ENCODE data around the gene NSF.
"Not testable (repeated sequence)": the region's sequence is repeated elsewhere in the genome, so short reads cannot be mapped to it uniquely, and the experiment has no call there.

NSF gene

DNA sequence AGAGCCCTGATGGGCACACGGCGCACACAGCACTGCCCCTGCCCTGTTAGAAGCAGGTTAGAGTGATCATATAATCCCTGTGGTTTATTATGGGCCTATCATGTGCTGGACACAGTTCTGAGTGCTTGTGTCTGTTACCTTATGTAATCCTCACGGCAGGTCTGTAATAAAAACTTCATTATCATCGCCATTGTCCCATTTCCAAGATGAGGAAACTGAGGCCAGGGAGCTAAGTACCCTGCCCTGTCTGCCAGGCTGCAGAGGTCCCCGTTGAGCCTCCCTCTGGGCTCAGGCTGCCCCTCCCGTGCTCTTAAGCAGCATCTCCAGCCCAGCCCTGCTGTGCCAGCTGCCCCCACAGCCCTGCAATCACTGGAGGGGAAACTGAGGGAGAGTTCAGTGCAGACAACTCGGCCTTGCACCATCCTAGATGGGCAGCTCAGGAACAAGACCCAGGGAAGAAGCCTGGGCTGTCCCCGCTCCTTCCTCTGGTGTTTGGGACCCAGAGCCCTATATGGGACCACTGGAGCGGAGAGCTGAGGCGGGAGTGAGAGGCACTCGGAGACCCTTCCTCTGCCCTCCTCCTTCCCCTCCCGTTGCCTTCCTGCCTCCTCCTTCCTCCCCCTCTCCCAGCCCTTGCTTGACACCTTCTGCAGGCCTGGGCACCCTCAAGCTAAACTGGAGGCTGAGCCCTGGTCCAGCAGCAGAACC is 186.0 kb downstream of the NSF start:
- DNase-seq (ENCODE audit: low spot score), result no peak

DNA sequence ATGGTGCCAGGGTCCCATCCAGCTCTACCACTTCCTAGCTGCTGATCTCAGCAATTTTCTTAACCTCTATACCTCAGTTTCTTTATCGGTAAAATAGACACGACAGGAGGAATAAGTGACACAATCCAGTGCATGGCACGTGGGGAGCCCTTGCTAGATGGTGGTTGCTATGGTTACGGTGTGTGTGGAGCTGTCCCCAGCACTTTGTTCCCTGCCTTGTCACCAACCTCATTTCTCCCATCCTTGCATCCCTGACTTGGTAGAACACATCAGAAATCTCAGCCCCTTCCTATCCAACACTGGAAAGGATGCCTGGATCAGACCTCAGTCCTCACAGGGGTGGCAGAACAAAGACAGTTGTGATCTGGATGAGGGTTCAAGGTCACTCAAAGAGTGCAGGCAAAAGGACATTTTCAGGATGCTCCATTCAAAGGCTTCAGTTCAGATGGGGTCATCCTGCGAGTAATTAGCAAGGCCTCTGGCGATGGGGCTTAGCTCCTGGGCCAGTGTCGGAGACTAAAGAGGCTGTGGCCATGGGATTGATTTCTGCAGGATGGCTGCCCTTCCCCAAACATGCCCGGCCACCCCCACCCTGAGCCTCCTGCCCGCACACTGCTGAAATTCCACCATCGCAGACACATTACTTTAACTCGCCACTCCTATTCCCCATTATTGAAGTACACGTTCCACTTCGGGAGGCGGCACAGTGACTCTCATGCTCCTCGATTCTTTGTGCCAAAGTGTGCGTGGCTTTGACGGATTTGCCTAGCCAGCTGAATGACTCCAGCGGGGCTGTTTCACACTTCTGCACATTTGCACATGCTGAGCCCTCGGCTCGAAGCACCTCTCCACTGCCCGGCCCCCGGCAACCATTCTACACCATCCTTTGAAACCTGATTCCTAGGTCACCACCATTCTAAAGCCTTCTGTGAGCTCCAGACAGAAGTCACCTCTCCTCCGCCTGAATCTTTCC is 187.8 kb downstream of the NSF start:
- no peak for DNase-seq (ENCODE audit: low spot score)

DNA sequence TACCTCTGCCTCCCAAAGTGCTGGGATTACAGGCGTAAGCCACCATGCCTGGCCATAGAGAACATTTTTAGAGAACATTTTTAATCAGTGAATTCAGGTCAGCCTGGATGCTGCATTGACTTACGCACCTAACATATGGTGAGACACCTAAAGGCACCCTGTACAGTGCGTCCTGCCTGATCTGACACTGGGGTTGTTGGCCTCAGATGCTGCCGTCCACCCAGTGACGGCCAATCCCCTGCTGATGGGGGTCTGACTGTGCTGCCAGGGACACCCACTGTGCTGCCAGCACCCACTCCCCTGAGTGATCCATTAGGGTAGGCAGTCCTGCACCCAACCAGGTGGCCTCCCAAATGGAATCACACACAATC is 189.5 kb downstream of the NSF start:
- DNase-seq (ENCODE audit: low spot score), result no peak

DNA sequence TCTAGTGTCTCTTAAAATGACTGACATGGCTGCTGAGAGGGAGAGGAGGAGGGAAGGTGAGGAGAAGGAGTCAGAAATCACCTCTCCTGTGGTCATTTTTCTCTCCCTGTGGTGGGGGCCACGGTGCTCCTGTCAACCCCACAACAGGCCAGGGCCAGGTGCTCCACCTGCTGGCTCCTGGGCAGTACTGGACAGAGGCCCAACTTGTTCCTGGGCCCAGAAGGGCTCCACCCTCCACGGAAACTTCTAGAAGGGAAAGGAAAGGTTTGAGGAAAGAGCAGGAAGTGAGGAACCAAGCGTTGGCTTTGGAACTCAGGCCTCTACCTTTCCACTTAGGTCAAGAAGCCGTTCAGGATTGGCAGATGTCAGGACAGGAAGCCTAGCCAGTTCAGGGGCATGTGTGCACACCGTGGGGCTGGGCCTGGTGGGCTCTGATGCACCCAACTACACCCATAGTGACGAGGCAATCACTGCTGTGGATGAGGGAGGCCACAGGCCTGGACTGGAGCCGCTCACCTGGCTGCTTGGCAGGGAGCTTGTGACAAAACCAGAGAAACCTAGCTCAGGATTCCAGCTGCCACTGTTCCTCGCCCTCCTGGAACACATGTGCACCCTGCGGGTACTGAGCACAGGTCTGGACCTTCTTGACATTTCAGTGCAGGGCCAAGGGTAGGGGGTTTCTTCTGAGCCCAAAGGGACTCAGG is 191.9 kb downstream of the NSF start:
- DNase-seq (ENCODE audit: low spot score), result peak; percentile 75

DNA sequence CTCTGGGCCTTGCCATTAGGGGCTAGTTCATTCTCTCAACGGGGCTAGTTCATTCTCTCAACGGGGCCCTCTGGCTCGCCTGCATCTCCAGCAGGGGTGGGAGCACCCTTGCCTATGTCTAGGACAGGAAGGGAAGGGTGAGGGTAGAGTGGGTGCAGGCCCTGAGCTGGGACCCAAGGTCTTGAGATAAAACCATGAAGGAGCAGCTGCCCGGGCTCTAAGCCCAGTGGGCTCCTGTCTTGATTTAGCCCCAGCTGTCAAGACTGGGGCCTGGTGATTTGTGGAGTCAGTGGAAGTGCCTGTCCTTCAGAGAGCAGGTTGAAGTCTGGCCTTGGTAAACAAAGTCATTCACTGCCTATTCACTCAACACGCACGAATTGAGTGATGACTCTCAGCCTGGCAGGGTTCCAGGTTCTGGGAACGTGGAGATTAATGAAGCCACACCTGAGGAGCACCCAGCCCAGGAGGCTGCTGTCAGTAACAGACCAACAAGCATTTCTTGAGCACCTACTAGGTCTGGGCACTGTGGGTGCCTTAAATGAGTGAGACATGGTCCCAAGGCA is 192.6 kb downstream of the NSF start:
- peak; percentile 43 for DNase-seq (ENCODE audit: low spot score)

DNA sequence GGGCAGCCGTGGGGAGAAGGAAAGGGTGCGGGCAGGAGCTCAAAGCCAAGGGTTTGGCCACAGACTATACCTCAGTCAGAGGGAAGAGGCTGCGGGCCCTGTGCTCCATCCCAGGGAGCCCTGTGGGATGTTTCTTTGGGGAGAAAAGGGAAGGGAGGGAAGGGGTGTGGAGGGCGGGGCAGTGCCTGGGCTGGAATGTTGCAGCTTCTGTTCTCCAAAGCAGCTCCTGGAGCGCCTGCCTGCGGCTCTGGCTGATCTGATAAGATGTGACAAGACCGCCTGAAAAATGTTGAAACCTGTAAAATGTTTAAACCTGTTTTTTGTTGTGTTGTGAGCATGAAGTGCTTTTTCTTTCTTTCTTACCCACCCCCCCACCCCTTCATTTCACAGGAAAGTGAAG is 195.2 kb downstream of the NSF start:
- no peak for DNase-seq (ENCODE audit: low spot score)

DNA sequence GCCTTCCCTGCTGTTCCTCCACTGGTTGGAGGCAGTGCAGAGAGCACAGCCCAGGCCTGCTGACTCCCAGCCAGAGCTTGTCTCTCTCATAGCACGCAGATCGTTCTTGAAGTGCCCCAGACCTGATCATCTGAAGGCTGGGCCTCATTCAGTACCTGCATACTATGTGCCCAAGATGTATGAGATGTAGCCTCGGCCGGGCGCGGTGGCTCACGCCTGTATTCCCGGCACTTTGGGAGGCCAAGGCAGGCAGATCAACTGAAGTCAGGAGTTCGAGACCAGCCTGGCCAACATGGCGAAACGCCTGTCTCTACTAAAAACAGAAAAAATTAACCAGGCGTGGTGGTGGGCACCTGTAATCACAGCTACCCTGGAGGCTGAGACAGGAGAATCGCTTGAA is 197.0 kb downstream of the NSF start:
- DNase-seq (ENCODE audit: low spot score), result no peak

DNA sequence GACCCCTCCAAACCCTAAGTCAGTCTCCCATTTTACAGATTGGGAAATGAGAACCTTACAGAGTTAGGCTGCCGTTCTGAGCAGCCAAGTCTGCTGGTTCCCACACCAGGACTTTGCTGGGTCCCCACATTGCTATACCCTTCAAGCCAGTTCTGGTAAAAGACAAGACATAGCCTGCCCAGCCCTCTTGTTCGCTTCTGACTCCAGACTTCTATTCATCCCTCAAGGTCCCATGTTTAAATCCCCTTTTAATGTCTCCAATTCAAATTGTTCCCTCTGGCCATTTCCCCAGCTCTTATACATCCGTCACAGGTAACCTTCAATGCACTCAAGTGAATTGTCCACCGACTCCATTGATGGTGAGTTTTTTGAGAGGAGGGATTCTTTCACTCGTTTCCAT is 197.8 kb downstream of the NSF start:
- no peak for DNase-seq (ENCODE audit: low spot score)

DNA sequence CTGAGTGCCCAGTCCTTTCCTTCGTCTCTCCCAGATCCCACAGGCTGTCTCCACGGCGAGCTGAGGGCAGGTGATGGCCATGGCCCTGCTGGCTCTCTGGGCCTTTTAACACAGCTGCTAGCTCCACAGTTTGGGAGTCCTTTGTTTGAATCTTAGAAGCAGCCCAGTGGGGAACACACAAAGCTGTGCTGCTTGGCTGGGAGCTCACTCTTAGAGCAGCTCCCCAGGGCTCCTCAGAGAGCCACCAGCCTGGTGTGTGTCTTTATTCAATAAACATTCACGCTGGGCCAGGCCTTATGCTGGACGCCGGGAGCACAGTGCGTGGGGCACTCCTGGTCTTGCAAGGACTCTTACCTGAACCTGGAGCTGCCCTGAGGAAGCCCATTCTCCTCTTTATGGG is 198.3 kb downstream of the NSF start:
- DNase-seq (ENCODE audit: low spot score), result no peak

DNA sequence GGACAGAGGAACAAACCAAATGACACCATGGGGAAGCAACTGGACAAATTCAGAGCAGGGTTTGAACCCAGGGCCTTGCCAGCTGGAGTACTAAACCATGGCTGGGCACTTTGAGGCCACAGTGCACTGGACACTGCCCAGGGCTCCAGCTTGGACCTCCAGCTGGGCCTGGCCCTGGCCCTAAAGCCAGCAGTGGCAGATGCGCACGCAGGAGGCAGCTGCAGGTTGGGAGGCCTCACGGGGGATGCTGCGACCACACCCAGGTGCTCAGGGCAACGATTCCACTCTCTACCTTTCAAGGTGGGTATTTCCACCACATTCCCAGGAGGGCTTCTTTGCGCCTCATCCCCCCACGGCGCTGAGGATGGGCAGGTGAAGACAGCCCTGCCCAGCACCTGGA is 199.1 kb downstream of the NSF start:
- no peak for DNase-seq (ENCODE audit: low spot score)

DNA sequence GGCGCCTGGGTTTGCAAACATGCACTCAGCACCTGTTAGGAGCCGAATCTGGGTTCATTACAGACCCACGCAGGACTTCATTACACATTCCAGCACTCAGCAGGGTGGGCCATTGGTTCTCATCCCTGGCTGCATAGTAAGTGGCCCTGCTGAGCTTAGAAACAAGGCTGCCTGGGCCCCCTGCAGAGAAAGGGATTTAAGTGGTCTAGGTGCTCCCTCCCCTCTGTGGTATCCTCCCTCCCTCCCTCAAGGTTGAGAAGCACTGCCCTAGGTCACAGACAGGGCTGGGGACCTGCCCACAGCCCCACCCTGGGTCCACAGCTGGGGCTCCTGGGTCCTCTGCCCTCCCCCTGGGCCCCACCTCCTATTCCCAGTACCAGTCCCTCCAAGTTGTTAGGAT is 199.7 kb downstream of the NSF start:
- DNase-seq (ENCODE audit: low spot score), result no peak

DNA sequence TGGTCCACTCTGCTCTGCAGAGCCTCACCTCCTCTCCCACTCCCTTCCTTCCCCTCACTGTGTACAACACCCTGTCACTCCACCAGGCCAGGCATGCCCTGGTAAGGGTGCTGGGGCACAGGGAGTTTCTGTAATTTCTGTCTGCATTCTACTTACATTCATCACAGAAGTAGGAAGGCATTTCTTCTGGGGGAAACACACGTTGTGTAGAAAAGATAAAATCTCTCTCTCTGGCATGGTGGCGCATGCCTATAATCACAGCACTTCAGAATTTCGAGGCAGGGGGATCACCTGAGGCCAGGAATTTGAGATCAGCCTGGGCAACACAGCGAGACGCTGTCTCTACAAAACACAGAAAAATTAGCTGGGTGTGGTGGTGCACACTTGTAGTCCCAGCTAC is 201.1 kb downstream of the NSF start:
- DNase-seq (ENCODE audit: low spot score), result no peak

DNA sequence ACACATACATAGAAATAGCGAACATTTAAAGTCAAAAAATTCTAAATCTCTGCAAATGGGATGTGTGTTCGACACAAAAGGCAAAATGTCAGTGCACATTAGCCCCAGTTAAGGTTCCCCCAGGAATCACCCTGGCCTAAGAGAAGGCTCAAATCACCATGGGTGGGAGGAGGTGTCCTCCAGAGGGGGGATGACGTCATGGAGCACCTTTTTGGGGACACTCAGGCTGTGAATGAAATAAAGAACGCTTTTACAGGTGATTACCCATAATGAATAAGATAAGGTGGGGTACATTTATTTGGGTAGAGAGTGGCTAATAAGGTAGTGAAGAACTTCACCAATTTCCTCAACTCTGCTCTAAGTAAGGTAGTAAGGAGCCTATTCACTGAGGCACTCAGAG is 201.6 kb downstream of the NSF start:
- no peak for DNase-seq (ENCODE audit: low spot score)

DNA sequence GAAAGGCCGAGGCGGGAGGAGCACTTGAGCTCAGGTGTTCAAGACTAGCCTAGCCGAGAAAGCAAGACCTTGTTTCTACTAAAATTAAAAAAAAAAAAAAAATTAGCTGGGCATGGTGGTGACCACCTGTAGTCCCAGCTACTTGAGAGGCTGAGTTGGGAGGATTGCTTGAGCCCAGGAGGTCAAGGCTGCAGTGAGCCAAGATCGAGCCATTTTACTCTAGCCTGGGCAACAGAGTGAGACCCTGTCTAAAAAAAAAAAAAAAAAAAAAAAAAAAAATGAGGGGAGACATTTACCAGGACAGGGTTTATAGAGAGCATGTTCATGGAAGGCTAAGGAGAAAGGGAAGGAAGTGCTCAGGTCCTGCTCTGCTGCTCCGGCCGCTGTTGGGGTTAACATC is 202.6 kb downstream of the NSF start:
- not testable (repeated sequence) for DNase-seq (ENCODE audit: low spot score)

DNA sequence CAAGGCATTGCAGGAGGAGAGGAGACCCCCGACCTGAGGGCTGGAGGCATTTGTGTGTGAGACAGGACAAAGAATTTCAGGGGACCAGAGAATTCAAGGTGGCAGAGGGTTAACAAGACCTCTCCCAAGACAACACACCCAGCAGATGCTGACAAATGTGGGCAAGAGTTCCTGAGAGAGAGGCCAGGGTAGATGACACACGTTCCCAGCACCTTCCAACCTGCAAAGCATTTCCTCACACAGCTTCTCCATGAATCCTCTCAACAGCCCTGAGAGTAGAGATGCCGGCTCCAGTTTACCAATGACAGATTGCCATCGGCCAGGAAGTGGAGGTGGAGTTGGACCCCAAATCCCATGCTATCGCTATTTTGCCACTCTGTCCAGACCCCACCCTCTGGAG is 203.1 kb downstream of the NSF start:
- DNase-seq (ENCODE audit: low spot score), result no peak

DNA sequence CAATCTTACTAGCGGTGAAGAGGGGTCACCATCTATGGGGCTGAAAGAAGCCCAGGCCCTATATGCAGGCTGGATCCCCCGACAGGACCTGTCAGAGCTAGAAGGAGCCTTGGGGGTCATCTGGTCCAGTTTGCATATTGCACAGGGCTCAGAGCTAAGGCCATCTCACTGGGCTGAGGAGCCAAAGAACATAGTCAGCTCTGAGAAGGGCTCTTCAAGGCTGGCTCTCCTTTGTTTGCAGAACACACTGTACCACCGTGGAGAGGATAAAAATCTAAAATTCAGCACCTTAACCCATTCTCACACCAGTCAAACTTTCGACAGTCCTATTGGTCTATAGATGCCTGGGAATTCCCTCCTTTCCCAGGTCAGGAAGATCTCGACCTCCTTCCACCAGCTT is 203.8 kb downstream of the NSF start:
- no peak for DNase-seq (ENCODE audit: low spot score)

DNA sequence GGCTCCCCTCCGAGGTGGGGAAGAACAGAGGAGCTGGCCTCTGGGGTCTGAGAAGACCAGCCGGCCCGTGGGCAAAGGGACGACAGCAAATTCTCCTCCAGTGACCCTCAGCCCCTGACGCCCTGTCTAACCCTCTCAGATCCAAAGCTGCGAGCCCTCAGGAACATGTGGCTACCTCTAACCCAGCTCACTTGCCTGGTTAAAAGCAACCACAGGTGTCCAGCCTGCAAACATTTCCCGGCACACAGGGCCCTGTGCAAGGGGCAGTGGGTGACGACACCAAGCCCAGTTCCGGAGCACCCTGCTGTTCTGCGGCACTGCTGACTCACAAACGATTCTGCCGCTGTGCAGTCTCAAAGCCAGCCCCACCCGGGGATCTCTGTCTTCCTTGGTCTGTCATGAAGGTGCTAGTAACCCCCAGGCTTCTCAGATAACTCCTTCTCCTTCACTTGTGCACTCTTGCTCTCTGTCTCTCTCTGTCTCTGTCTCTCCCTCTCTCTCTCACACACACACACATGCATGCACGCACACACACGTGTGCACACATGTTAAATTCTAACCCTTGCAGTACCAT is 205.0 kb downstream of the NSF start:
- DNase-seq (ENCODE audit: low spot score), result no peak

DNA sequence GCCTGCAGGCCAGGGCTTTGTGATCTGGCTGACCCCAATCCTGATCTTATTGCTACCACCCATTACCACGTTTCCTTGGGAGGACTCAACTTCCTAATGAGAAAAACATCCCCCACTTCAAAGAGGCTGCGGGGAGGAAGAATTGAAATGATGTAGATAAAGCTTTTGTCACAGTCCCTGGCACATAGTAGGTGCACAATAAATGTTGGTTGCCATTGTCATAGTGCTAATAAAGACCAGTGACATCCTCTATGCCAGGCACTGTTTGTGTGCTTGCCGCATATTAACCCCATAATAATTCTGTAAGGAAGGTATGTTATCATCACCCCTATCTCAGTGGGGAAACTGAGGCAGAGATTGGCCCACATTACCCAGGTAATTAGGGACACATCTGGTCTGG is 205.6 kb downstream of the NSF start:
- DNase-seq (ENCODE audit: low spot score), result no peak

DNA sequence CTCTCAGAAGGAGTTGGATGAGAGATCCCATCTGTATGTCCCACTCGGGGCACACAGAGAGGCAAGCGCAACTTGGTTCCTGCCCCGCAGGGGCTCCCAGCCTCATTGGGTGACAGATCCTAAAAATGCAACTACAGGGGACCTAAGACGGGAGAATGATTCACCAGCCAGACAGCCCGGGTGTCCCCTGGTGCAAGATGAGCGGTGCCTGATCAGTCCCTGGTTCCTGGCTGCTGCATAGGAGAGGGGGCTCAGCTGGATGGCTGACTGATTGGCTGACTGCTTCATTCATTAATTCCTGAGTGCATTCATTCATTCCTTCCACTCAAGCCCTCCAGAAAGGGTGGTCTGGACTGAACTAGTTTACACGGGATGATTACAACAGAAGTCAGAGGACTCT is 206.1 kb downstream of the NSF start:
- DNase-seq (ENCODE audit: low spot score), result no peak

DNA sequence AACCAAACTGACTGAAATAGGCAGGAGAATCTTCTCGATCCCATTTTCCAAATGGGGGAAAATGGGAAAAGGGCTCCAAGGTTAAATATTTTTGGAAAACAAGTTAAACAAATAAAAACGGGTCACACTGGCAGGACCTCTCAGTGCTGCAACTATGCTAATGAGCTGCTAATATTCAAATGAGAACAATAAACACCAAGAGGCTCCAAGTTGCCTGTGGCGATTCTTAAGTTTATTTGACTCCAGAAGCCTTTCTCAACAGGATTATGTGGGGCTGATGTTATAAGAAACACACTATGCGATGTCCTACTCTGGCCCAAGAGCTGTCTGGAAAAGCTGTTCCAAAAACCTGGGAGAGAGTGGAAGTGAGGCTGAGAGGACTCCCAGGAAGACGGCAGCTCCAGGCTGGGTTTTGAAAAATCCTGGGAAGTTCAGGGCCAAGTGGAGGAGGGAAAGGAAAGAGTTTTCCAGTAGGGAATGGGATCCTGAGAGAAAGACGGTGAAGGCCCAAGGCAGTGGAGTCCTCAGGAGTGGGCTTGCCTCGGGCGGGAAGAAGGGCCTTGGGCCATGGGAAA is 206.6 kb downstream of the NSF start:
- no peak for DNase-seq (ENCODE audit: low spot score)

DNA sequence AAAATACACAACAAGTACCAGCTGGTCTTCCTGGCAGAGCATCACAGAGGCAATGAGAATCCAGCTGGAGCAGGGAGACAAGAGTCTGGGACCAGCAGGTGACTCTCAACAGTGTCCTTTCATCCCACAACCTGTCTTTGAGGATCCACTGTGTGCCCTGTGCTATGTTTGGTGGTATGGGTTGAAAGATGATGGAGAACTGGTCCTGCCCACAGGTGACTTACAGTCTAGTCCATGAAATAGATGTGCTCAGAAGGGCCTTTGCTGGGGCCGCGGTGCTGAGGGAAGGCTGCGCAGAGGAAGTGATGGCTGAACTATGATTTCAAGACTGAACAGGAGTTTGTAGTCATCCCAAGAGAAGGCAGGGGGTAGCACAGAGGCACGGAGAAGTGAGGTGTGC is 210.1 kb downstream of the NSF start:
- DNase-seq (ENCODE audit: low spot score), result no peak

DNA sequence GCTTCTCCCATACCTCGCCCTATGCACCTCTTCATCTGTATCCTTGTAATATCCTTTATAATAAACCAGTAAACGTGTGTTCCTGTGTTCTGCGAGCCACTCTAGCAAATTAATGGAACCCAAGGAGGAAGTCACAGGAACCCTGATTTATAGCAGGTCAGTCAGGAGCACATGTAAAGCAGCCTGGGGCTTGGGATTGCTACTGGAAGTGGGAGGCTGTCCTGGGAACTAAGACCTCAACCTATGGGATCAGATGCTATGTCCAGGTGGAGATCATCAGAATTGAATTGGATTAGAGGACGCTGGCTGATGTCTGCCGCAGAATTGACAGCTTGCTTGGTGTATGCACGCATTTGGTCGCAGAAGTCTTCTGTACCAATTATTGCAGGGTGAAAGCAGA is 212.3 kb downstream of the NSF start:
- no peak for DNase-seq (ENCODE audit: low spot score)
